ENCODE measurements around the gene BCAS1. TPM values are rescaled to one million over a fixed set of nuclear protein-coding genes. Genes with fewer than 3 reads are reported as not detected.

The BCAS1 gene
- total RNA-seq, 2 donors from 2014 or later: 32.0 to 58.6 TPM

GRCh38 chr20:54103762-54104600 is 33.6 kb upstream of the BCAS1 start:
- intact Hi-C loops (cut with DNase I): no loop called here
- Histone ChIP-seq H3K27me3 (replicated peaks; ENCODE audit: insufficient read depth) (no peaks in the 10 kb centered on the region), H3K4me3 (no peak overlapping the region), H3K9me3 (no peaks in the 10 kb centered on the region), H3K36me3 (no peaks in the 10 kb centered on the region), H3K27ac (no peak overlapping the region), H3K4me1 (replicated peaks) (no peaks in the 10 kb centered on the region)
- no peak for TF ChIP-seq POLR2A (IDR thresholded peaks at IDR 0.05)
- TF ChIP-seq CTCF (IDR thresholded peaks at IDR 0.05): no peak
- no peak for TF ChIP-seq POLR2AphosphoS5 (IDR thresholded peaks at IDR 0.05)
- DNase-seq (ENCODE audit: low spot score): no peak
- WGBS: 86% methylated on average over 6 of the region's 6 CpGs

- H3K4me1 ChIP-seq (replicated peaks): no peaks in the 10 kb centered on the region
- no peaks in the 10 kb centered on the region for H3K27me3 ChIP-seq (replicated peaks; ENCODE audit: insufficient read depth)
- no peak overlapping the region for H3K4me3 ChIP-seq
- DNase-seq (ENCODE audit: low spot score): peak; percentile 56
- H3K27ac ChIP-seq: no peak overlapping the region
- intact Hi-C loops (cut with DNase I): no loop called here
- WGBS: 48% methylated on average over 11 of the region's 11 CpGs
- no peaks in the 10 kb centered on the region for H3K9me3 ChIP-seq
- no peaks in the 10 kb centered on the region for H3K36me3 ChIP-seq
- TF ChIP-seq POLR2A (IDR thresholded peaks at IDR 0.05) (no peak), CTCF (IDR thresholded peaks at IDR 0.05) (peak; percentile 38 to 65 (median 56))
These were observed 32.8 kb upstream of the BCAS1 start for GRCh38 chr20:54103067-54103761.

- H3K36me3 ChIP-seq: no peaks in the 10 kb centered on the region
- no peak overlapping the region for H3K27ac ChIP-seq
- DNase-seq (ENCODE audit: low spot score): no peak
- no peaks in the 10 kb centered on the region for H3K4me1 ChIP-seq (replicated peaks)
- H3K27me3 ChIP-seq (replicated peaks; ENCODE audit: insufficient read depth): no peaks in the 10 kb centered on the region
- intact Hi-C loops (cut with DNase I): no loop called here
- WGBS: 97% methylated on average over 2 of the region's 2 CpGs
- H3K9me3 ChIP-seq: no peaks in the 10 kb centered on the region
- no peak for TF ChIP-seq POLR2A (IDR thresholded peaks at IDR 0.05)
- TF ChIP-seq CTCF (IDR thresholded peaks at IDR 0.05): no peak
- TF ChIP-seq POLR2AphosphoS5 (IDR thresholded peaks at IDR 0.05): no peak
- H3K4me3 ChIP-seq: no peak overlapping the region
These were observed 32.1 kb upstream of the BCAS1 start for GRCh38 chr20:54102543-54102942.

- intact Hi-C loops (cut with DNase I): no loop called here
- no peaks in the 10 kb centered on the region for H3K36me3 ChIP-seq
- DNase-seq (ENCODE audit: low spot score): no peak
- H3K9me3 ChIP-seq: no peaks in the 10 kb centered on the region
- no peak overlapping the region for H3K27ac ChIP-seq
- H3K4me3 ChIP-seq: no peak overlapping the region
- no peaks in the 10 kb centered on the region for H3K4me1 ChIP-seq (replicated peaks)
- H3K27me3 ChIP-seq (replicated peaks; ENCODE audit: insufficient read depth): no peaks in the 10 kb centered on the region
- no peak for TF ChIP-seq CTCF (IDR thresholded peaks at IDR 0.05)
- no peak for TF ChIP-seq POLR2AphosphoS5 (IDR thresholded peaks at IDR 0.05)
- TF ChIP-seq POLR2A (IDR thresholded peaks at IDR 0.05): no peak
- 94% methylated on average over 2 of the region's 2 CpGs for WGBS
These were observed 30.2 kb upstream of the BCAS1 start for GRCh38 chr20:54100563-54100962.

Data from prostate gland (tissue), 2 donors.